Raji (cell line): ENCODE results near the gene SMYD3.

ENCODE experiments used
- POLR2A ChIP-seq: IDR thresholded peaks from 2 replicates; pipeline ENCODE4 v1.6.1; 2011; ENCODE audit warnings: low read depth, low read length, control low read depth; ENCODE audit not compliant: insufficient read depth

Gene SMYD3

DNA sequence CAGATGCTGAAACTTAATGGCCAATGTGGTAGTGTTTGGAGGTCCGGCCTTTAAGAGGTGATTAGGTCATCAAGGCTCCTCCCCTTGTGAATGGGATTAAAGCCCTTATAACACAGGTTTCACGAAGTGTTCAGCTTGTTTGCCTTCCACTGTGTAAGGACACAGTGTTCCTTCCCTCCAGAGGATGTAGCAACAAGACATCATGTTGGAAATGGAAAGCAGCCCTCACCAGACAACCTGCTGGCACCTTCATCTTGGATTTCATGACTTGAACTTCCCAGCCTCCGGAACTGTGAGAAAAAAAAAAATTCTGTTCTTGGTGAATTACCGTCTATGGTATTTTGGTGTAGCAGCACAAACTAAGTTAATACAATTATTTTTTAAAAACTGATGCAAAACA is 738.5 kb downstream of the SMYD3 start:
- TF ChIP-seq POLR2A = no peak

DNA sequence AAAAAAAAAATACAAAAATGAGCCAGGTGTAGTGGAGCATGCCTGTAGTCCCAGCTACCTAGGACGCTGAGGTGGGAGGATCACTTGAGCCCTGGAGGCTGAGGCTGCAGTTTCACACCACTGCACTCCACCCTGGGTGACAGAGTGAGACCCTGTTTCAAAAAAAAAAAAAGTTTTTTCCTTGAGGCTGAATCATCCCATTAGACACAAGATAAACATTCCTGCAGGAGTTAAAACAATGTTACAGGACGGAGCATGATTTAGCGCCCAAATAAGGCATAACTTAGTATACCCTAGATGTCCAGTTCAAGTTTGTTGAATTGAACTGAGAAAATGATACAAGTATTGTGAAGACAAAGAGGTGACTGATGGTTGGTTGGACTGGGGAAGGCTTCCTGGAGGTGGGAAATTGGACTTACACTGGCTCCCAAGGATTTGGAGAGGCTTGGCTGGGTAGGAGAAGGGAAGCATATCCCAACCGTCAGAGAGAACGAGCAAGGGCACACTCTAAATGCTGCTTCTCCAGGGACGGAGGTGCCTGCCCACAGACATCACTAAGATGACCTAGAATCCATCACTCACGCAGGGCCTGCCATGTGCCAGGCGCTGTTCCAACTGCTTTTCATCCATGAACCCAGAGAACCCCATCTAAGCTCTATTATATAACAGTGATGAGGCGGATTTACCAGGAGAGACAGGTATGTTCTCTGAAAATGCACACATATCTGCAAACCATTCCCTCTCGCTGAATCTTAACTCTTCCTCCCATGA is 741.7 kb downstream of the SMYD3 start:
- TF ChIP-seq POLR2A = no peak

DNA sequence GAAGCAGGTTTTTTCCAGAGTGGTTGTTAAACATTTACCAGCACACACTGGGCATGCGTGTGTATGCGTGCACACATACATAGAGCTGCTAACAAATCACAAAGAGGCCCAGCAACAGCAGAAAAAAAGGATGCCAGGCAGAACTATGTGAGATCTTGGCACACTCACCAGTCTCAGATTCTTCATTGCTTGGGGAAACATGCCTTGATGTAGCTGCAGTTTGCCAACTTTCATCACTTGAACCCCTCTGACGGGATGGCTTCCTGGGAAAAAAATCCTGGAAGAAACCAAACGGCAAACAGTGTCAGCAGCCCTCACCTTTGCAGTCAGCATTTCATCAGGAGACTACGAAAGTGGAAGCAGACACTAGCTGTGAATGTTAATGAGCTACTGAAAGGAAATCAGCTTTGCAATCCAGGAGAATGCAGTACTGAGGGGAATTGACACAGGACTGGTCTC is 743.2 kb downstream of the SMYD3 start:
- TF ChIP-seq POLR2A = no peak

- no peak for TF ChIP-seq POLR2A
These were observed 744.6 kb downstream of the SMYD3 start for GRCh38 chr1:245762396-245762910.

DNA sequence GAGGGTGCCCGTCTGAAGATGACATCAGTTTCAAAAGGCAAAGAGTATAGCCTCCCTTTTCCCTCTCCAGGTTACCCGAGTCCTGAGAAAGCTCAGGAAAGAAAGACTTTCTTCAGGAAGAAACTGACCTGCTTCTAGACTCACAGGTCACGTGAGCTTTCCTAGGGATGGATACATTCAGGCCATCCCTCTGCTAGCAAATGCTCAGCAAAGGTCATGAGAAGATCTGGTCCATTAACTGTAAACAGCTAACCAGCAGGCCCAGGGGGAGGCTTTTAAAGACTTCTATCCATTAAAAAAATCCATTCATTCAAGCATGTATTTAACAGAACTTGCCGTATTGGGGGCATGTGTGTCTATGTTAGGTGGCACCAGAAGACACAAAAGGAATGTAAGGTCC is 746.8 kb downstream of the SMYD3 start:
- no peak for TF ChIP-seq POLR2A

DNA sequence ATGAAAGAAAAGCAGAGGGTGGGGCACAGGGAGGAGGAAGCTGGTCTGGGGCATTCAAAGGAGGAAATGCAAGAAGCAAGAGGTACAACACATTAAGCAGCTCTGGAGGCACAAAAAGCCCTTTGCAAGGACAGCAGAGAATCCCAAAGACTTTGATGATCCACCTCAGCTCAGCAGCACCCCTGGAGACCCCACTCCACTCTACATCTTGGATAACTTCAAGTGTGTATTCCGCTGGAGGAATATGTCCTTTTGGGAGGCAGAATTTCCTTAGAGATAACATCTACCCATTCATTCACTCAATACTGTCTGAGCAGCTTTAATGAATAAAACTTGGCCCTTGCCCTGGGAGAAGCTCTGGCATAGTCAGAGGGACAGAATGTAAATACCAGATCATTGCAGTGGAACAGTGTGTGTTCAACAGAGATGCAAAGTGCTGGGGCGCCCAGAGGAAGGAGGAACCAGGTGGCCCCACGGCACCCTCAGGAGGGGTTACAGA is 752.6 kb downstream of the SMYD3 start:
- TF ChIP-seq POLR2A = no peak

- no peak for TF ChIP-seq POLR2A
These were observed 753.3 kb downstream of the SMYD3 start for GRCh38 chr1:245753807-245754206.

DNA sequence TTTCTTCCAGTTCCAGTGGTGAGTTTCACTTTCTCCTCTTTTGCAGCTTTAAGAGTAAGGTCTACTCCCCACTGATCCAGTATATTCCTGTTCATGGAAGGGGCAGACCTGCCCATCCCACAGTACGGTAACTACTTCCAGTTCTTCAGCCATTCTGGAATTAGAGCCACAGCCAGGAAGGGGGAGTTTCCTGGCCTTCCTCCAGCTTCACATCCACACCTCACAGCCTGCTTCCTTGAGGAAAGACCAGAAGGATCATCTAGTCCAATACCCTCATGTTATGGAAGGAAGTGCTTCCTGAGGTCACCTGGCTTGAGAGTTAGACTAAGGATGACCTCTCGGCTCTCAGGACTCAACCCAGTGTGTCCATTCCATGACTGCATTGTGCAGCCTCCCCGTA is 754.5 kb downstream of the SMYD3 start:
- no peak for TF ChIP-seq POLR2A

- TF ChIP-seq POLR2A = no peak
These were observed 755.2 kb downstream of the SMYD3 start for GRCh38 chr1:245751726-245752470.

- no peak for TF ChIP-seq POLR2A
These were observed 756.0 kb downstream of the SMYD3 start for GRCh38 chr1:245751116-245751515.

DNA sequence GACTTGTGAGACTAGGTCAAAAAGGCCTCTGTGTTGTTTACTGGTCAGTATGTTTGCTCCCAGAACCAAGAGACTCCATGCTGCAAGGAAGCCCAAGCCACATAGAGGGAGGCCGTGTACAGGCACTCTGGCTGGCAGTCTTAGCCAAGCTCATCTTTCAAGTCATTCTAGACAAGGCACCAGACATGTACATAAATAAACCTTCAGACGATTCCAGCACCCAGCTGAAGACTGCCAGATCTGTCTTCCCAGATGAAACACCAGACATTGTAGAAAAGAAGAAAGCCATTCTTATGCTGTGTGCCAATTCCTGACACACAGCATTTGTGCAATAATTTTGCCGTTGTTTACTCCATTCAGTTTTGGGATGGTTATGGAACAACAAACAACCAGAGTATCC is 756.8 kb downstream of the SMYD3 start:
- no peak for TF ChIP-seq POLR2A

DNA sequence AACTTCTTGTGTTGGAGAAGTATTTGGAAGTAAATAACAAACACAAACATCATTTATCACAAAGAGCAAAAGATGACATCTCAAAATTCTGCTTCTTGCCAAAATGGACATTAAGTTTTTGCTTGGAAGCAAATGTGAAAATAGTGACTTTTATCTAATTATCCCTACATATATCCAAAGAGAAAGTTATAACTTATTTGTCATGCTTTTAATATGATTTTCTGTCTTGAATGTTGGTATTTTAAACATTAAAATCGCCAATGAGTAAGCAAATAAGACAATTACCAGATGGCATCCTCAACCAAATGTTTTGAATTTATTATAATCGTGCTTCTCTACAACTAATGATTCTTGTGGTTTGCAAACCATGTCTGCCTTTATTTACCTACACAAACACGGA is 758.0 kb downstream of the SMYD3 start:
- TF ChIP-seq POLR2A = no peak

DNA sequence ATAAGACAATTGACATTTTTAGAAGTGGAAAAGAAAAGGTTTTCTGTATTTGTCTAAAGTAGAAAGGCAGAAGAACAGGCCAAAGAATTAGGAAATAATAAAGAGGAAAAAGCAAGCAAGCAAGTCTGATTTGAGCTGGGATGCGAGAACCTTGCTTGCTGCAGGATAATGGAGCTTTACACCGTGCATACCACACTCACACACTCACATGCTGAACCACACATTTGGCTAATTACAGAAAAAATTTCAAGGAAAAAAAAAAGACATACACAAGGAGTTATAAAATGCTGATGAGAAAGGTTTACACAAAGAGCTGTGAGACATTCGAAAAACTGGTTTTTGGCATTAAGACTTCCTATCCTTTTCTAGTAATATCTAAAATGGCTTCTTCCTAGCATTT is 758.4 kb downstream of the SMYD3 start:
- TF ChIP-seq POLR2A = no peak

DNA sequence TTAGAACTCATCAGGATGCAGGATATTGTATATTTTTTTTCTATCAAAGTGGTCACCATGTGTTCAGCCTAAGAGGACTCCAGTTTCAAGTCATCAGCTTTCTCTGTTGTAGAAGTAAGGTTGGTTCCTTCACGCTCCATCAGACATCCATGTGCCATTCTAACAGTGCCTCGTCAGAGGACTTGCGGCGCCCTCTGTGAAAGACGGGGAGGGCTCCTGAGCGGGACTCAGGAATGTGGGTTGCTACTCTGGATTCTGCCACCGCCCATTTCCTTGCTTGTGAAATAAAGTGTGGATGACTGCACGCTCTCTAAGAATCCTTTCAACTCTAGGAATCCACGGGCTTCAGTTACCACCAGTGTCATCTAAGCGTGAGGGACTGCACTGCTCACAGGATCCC is 758.8 kb downstream of the SMYD3 start:
- TF ChIP-seq POLR2A = no peak

DNA sequence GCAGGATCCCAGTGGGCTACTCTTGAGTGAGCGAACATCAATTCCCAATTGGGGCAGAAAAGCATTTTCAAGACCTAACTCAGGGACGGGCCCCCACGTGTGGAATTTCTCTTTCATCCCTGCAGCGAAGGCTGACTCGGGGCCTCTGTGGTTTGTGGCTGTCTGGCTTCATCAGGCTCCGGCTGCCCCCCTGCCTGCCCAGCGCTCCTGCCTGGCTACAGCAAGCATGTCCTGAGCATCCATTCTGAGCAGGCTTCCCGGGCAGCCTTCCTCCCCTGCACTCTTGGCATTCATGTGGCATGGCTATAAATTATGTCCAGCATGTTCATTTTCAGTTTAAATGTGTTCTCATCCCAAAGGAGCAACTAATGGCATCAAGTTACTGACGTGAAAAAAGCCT is 764.2 kb downstream of the SMYD3 start:
- no peak for TF ChIP-seq POLR2A

GRCh38 chr1:245730801-245731200 is 776.3 kb downstream of the SMYD3 start:
- no peak for TF ChIP-seq POLR2A
